ENCODE measurements around the gene KRTAP10-12.

KRTAP10-12 gene

DNA sequence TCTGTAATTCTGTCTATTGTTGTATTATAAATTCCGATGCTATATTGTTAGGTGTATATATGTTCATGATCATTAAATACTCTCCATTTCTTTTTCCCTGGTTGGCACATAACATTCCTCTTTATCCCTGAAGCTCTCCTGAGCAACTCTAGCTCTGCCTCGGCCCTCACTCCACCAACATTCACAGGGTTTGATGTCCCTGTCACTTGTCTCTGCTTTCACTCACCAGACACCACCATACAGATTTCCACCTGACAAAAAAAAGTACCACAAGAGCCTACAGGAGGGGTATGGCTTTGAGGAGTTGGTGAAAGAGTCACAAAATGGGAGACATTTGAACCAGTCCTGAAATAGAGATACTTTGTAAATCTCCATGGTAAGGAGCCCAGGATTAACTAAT, 23.2 kb downstream of the KRTAP10-12 start:
- H3K9ac ChIP-seq: no peak overlapping the region
- peaks cover 8 to 45% (median 21%) of the 10 kb centered on the region in 11 experiments; a peak in 20 of 22 replicates for H3K27me3 ChIP-seq
- no peaks in the 10 kb centered on the region for H4K20me1 ChIP-seq
- peaks cover 0 to 8% (median 0%) of the 10 kb centered on the region in 11 experiments; a peak in 1 of 22 replicates for H3K9me3 ChIP-seq (replicated peaks in 1 of 11)
- no peak overlapping the region for H3K4me2 ChIP-seq
- no peak for TF ChIP-seq Cebpa-rat (IDR thresholded peaks at IDR 0.05)
- H3K36me3 ChIP-seq: no peaks in the 10 kb centered on the region
- no peak overlapping the region for H3K4me3 ChIP-seq
- H3K4me1 ChIP-seq: peaks cover 17 to 36% (median 21%) of the 10 kb centered on the region in 10 experiments
- no peak overlapping the region for H3K27ac ChIP-seq

DNA sequence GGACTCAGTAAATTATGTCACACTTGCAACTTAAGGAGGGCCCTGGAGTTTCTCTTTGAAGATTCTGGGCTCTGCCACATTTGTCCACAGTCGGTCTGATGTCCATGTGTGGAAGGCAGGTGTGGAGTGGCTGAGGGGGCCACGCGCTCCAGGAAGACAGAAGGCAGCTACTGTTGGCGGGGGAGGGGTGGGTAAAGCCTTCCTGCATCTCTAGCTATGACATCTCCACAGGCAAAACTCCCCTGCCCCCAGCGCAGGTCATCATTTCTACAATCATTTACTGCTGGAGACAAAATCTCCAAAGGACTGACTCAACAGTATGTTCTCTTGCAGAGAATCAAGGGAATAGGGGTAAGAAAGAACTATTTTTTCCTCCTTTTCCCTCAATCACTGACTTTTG, 25.8 kb downstream of the KRTAP10-12 start:
- Histone ChIP-seq H3K27ac (peak overlapping the region in 5 of 11 experiments; percentile 29 to 69 (median 62); a peak in 8 of 22 replicates), H3K27me3 (peaks cover 0 to 51% (median 10%) of the 10 kb centered on the region in 11 experiments; a peak in 15 of 22 replicates), H4K20me1 (no peaks in the 10 kb centered on the region), H3K4me3 (peak overlapping the region in 4 of 10 experiments; percentile 22 to 53 (median 40); a peak in 5 of 20 replicates), H3K36me3 (no peaks in the 10 kb centered on the region), H3K4me2 (peak overlapping the region; percentile 70 to 96 (median 88); a peak in 19 of 22 replicates), H3K9me3 (replicated peaks in 1 of 11) (no peaks in the 10 kb centered on the region), H3K9ac (peak overlapping the region in 6 of 11 experiments; percentile 34 to 71 (median 64); a peak in 8 of 22 replicates), H3K4me1 (peaks cover 17 to 37% (median 21%) of the 10 kb centered on the region in 10 experiments)
- no peak for TF ChIP-seq Cebpa-rat (IDR thresholded peaks at IDR 0.05)

DNA sequence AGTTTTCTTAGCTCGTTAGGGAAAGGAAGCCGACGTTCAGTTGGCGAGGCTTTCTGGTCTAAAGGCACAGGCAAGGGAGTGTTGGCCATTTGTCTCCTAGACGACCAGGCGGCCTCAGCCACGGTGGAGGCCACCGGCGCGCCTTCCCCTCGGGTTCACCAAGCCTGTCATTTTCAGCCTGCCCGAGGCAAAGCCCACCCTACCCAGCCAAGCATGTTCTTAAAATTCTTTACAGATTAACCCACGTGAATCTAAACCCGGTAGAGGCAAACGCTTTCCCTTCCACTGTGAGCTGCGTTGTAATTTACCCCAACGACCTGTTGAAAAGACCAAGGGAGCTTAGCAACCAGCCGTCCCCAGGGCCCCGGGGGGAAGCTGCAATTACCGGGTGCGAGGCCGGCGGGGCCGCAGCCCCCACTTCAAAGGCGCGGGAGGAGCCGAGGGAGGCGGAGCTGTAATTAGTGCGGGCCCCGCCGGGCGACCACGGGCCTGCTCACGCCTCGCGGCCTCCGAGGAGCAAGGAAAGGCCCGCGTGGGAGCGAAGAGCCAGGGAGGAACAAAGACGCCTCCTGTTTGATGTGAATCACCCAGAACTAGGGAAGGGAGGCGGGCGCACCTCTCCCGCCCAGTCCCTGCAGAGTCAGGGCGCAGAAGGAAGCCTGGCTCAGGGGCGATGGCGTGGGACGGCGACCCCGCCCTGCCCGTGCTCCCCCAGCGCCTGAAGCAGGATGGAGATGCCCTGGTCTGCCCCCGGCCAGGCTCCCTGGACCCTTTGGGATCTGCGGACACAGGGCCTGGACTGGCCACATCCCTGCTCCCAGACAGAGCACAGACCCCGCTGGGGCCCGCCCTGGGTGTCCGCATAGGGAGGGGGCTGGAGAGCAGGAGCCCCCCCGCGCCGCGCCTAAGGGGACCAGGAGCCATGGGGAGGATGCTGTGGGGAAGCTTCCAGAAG, 26.5 kb downstream of the KRTAP10-12 start:
- H3K9ac ChIP-seq: peak overlapping the region in 9 of 11 experiments; percentile 34 to 71 (median 60); a peak in 17 of 22 replicates
- H3K4me2 ChIP-seq: peak overlapping the region; percentile 70 to 96 (median 88)
- H3K27ac ChIP-seq: peak overlapping the region in 8 of 11 experiments; percentile 15 to 69 (median 48); a peak in 14 of 22 replicates
- H3K9me3 ChIP-seq (replicated peaks in 1 of 11): no peaks in the 10 kb centered on the region
- H3K27me3 ChIP-seq: peaks cover 0 to 44% (median 7%) of the 10 kb centered on the region in 11 experiments; a peak in 15 of 22 replicates
- H3K36me3 ChIP-seq: no peaks in the 10 kb centered on the region
- peak overlapping the region in 9 of 10 experiments; percentile 11 to 58 (median 40); a peak in 15 of 20 replicates for H3K4me3 ChIP-seq
- no peaks in the 10 kb centered on the region for H4K20me1 ChIP-seq
- peaks cover 17 to 37% (median 21%) of the 10 kb centered on the region in 10 experiments for H3K4me1 ChIP-seq
- peak in 1 of 11 experiments; percentile 57; a peak in 1 of 22 replicates for TF ChIP-seq Cebpa-rat (IDR thresholded peaks at IDR 0.05)

DNA sequence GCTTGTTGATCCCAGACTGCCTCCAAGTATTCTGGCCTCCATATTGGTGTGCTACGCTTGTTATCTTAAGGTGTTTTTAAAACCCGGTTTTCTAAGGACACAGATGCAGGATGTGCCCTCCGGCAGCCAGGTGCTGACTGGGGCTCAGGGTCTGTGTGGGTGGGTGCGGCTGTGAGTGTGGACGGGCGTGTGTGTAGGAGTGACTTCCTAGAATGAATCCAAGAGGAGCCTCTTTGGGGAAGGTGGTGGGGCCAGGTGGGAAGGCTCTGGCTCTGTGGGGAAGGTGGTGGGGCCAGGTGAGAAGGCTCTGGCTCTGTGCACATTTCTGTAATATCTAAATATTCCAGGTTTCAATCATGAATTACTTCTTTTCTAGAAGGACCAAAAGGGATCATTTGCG, 27.2 kb downstream of the KRTAP10-12 start:
- H3K27me3 ChIP-seq: peaks cover 0 to 38% (median 7%) of the 10 kb centered on the region in 11 experiments; a peak in 11 of 22 replicates
- H3K9me3 ChIP-seq (replicated peaks in 1 of 11): no peaks in the 10 kb centered on the region
- H3K4me2 ChIP-seq: peak overlapping the region; percentile 70 to 96 (median 88)
- TF ChIP-seq Cebpa-rat (IDR thresholded peaks at IDR 0.05): no peak
- H3K4me1 ChIP-seq: peaks cover 17 to 37% (median 21%) of the 10 kb centered on the region in 10 experiments
- peak overlapping the region in 2 of 11 experiments; percentile 29 to 54; a peak in 1 of 22 replicates for H3K27ac ChIP-seq
- peak overlapping the region in 1 of 10 experiments; percentile 58; a peak in 4 of 20 replicates for H3K4me3 ChIP-seq
- no peaks in the 10 kb centered on the region for H4K20me1 ChIP-seq
- peak overlapping the region in 3 of 11 experiments; percentile 46 to 71 (median 67); a peak in 4 of 22 replicates for H3K9ac ChIP-seq
- no peaks in the 10 kb centered on the region for H3K36me3 ChIP-seq

DNA sequence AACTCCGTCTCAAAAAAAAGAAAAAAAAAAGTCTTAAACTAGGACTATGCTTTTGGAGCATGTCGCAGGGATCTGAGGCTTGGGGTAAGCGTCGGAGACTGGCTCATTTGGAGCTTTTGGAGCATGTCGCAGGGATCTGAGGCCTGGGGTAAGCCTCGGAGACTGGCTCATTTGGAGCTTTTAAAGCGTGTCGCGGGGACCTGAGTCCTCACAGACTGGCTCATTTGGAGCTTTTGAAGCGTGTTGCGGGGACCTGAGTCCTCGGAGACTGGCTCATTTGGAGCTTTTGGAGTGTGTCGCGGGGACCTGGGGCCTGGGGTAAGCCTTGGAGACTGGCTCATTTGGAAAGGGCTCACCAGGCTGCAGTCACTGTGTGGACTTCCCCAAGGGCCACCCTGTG, 28.0 kb downstream of the KRTAP10-12 start:
- no peak overlapping the region for H3K27ac ChIP-seq

DNA sequence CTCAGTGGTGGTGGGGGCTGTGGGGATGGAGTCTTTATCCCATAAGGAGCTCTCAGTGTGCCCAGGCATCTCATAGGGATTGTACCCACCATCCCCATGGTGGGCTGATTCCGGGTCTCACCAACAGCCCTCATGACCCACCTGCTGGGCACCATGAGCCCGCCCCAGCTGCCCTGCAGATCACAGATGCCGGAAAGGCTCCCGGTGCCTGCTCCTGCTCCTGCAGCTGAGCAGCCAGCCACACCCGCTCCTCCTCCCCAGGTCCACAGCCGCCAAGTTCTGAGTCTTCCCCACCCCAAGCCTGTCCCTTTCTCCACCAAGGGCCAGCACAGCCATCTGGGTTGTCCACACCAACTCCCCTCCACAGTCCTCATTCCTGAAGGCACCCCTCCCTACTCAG, 29.9 kb downstream of the KRTAP10-12 start:
- Histone ChIP-seq H4K20me1 (no peaks in the 10 kb centered on the region), H3K4me1 (peaks cover 22 to 50% (median 30%) of the 10 kb centered on the region in 10 experiments), H3K4me3 (no peak overlapping the region), H3K27ac (no peak overlapping the region), H3K27me3 (peaks cover 0 to 33% (median 0%) of the 10 kb centered on the region in 11 experiments; a peak in 9 of 22 replicates), H3K9me3 (replicated peaks in 1 of 11) (no peaks in the 10 kb centered on the region), H3K9ac (no peak overlapping the region), H3K36me3 (no peaks in the 10 kb centered on the region), H3K4me2 (no peak overlapping the region)
- no peak for TF ChIP-seq Cebpa-rat (IDR thresholded peaks at IDR 0.05)

More for the DNA sequence above, 28.0 kb downstream of the KRTAP10-12 start:
- no peaks in the 10 kb centered on the region for H3K36me3 ChIP-seq
- TF ChIP-seq Cebpa-rat (IDR thresholded peaks at IDR 0.05): no peak
- no peak overlapping the region for H3K4me3 ChIP-seq
- peak overlapping the region in 3 of 11 experiments; percentile 4 to 92 (median 28); a peak in 5 of 22 replicates for H3K4me2 ChIP-seq
- no peaks in the 10 kb centered on the region for H4K20me1 ChIP-seq
- H3K9me3 ChIP-seq (replicated peaks in 1 of 11): no peaks in the 10 kb centered on the region
- H3K4me1 ChIP-seq: peaks cover 17 to 37% (median 21%) of the 10 kb centered on the region in 10 experiments
- H3K27me3 ChIP-seq: peaks cover 0 to 38% (median 7%) of the 10 kb centered on the region in 11 experiments; a peak in 11 of 22 replicates
- H3K9ac ChIP-seq: no peak overlapping the region

DNA sequence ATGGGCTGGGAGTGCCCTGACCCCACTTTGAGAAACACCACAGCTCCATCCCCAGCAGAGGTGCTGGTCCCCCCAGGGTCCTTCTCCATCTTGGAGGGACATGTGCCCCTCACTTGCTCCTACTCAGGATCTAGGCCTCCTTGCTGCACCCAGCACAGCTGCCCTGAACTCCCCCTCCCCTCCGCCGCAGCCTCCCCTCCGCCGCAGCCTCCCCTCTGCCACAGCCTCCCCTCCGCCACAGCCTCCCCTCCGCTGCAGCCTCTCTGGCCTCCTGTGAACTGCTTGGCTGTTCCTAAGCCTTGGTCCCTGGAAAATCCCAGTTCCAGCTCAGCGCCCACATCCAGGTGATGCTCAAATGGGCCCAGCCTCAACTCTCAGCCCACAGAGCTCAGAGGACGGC, 30.3 kb downstream of the KRTAP10-12 start:
- H4K20me1 ChIP-seq: no peaks in the 10 kb centered on the region
- H3K9ac ChIP-seq: no peak overlapping the region
- no peak overlapping the region for H3K4me3 ChIP-seq
- H3K27ac ChIP-seq: no peak overlapping the region
- no peak for TF ChIP-seq Cebpa-rat (IDR thresholded peaks at IDR 0.05)
- peaks cover 24 to 50% (median 30%) of the 10 kb centered on the region in 10 experiments for H3K4me1 ChIP-seq
- no peaks in the 10 kb centered on the region for H3K9me3 ChIP-seq (replicated peaks in 1 of 11)
- H3K27me3 ChIP-seq: peaks cover 0 to 33% (median 0%) of the 10 kb centered on the region in 11 experiments; a peak in 9 of 22 replicates
- no peaks in the 10 kb centered on the region for H3K36me3 ChIP-seq
- no peak overlapping the region for H3K4me2 ChIP-seq

DNA sequence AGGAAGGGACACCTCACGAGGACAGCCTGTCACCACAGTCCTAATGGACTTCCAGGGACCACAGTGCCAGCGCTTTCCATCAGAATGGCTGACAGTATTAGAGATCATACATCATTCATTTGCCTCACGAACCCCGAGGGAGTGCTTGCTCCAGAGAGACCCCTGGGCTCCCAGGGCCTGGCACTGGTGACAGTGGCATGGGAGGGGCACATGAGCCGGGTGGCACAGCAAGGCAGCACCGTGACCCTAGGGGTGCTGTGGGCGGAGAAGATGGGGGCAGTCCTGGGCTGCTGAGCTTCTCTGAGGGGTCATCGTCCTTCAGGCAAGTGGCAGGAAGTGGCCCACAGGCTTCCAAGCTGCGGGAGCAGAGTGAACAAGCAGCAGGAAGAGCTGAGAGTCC, 30.8 kb downstream of the KRTAP10-12 start:
- Histone ChIP-seq H3K4me2 (no peak overlapping the region), H3K4me3 (no peak overlapping the region), H3K36me3 (no peaks in the 10 kb centered on the region), H3K4me1 (peaks cover 24 to 50% (median 30%) of the 10 kb centered on the region in 10 experiments), H4K20me1 (no peaks in the 10 kb centered on the region), H3K9me3 (replicated peaks in 1 of 11) (no peaks in the 10 kb centered on the region), H3K27ac (no peak overlapping the region), H3K9ac (no peak overlapping the region), H3K27me3 (peaks cover 0 to 30% (median 0%) of the 10 kb centered on the region in 11 experiments; a peak in 9 of 22 replicates)
- no peak for TF ChIP-seq Cebpa-rat (IDR thresholded peaks at IDR 0.05)

DNA sequence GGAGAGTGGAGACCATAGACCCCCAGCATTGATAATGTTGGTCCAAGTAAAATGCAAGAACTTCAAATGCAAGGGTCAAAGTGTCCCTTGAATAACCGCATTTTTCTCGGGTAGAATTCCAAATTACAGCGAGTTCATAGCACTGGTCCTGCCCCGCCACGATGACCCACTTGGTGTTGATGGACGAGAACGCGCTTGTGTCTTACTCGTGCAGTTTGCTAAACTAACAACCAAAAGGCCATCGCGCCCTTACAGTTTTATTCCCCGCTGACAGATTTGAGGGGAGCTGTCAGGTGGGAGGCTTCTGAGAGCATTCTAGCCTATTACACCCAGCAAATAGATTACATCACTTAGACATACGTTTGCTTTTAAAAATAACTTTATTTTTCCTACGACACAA, 31.7 kb downstream of the KRTAP10-12 start:
- no peak overlapping the region for H3K27ac ChIP-seq

More for the DNA sequence above, 31.7 kb downstream of the KRTAP10-12 start:
- no peaks in the 10 kb centered on the region for H4K20me1 ChIP-seq
- H3K4me2 ChIP-seq: no peak overlapping the region
- no peaks in the 10 kb centered on the region for H3K36me3 ChIP-seq
- peaks cover 0 to 20% (median 0%) of the 10 kb centered on the region in 11 experiments; a peak in 8 of 22 replicates for H3K27me3 ChIP-seq
- H3K9ac ChIP-seq: no peak overlapping the region
- peaks cover 20 to 50% (median 30%) of the 10 kb centered on the region in 10 experiments for H3K4me1 ChIP-seq
- no peaks in the 10 kb centered on the region for H3K9me3 ChIP-seq (replicated peaks in 1 of 11)
- no peak overlapping the region for H3K4me3 ChIP-seq
- no peak for TF ChIP-seq Cebpa-rat (IDR thresholded peaks at IDR 0.05)
